PC-9 (cell line): Measurements from ENCODE around the gene GADD45G.

Experiments used
- CTCF ChIP-seq: fragments of 200-600 bp; sonication (generic); conservative IDR thresholded peaks from 2 replicates; pipeline ENCODE4 v1.6.1; 2017; ENCODE audit warnings: mixed run types, antibody characterized with exemption, mild to moderate bottlenecking, moderate library complexity
- EZH2 ChIP-seq: fragments of 200-600 bp; sonication (generic); IDR thresholded peaks from 2 replicates; pipeline ENCODE4 v1.8.0; 2017; ENCODE audit warnings: antibody characterized with exemption, low read depth

- TF ChIP-seq EZH2 (no peak), CTCF (no peak)
Observed at GRCh38 chr9:89594811-89595550, 9.8 kb upstream of the GADD45G start.
